ENCODE results near the gene PCSK5. TPM values are rescaled to one million over a fixed set of nuclear protein-coding genes. Genes with fewer than 3 reads are reported as not detected.
A peak's percentile ranks its signal among the peaks of the same experiment; 100 is the strongest.

The PCSK5 gene
- total and polyA plus RNA-seq, 2 donors (not counting 3 experiments of a cell fraction or from before 2014, with no cell fraction given), result 2.6 to 4.8 TPM

DNA sequence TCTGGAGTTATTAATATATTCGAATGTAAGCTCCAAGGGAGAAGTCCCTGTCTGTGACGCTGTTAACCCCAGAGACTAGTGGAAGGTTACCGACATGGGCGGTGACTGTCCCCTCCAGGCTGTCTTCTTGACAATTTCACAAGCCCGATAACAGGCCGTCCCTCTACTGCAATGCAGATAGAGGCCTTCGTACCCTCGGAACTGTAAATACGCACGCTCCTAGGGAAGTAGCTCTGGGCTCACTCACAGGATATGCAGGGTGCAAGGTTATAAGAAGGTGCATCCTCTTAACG is 504.4 kb downstream of the PCSK5 start:
- no peaks in the 10 kb centered on the region for H3K9me1 ChIP-seq (replicated peaks; ENCODE audit: control insufficient read depth, extremely low read depth, insufficient read depth, low read length)
- no peaks in the 10 kb centered on the region for H3K36me3 ChIP-seq (ENCODE audit: control insufficient read depth in 2 of 2, extremely low read depth in 1 of 2, insufficient read depth in 2 of 2, low read length in 2 of 2)
- peak overlapping the region; percentile 98 for H3K9ac ChIP-seq (replicated peaks; ENCODE audit: extremely low read depth, insufficient read depth, low read length)
- peak overlapping the region; percentile 49 to 87 (median 77) for H3K4me3 ChIP-seq (replicated peaks in 1 of 3; ENCODE audit: insufficient read depth in 1 of 3, low read depth in 1 of 3, low read length in 3 of 3)
- TF ChIP-seq, protein P1, sequence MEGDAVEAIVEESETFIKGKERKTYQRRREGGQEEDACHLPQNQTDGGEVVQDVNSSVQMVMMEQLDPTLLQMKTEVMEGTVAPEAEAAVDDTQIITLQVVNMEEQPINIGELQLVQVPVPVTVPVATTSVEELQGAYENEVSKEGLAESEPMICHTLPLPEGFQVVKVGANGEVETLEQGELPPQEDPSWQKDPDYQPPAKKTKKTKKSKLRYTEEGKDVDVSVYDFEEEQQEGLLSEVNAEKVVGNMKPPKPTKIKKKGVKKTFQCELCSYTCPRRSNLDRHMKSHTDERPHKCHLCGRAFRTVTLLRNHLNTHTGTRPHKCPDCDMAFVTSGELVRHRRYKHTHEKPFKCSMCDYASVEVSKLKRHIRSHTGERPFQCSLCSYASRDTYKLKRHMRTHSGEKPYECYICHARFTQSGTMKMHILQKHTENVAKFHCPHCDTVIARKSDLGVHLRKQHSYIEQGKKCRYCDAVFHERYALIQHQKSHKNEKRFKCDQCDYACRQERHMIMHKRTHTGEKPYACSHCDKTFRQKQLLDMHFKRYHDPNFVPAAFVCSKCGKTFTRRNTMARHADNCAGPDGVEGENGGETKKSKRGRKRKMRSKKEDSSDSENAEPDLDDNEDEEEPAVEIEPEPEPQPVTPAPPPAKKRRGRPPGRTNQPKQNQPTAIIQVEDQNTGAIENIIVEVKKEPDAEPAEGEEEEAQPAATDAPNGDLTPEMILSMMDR (IDR thresholded peaks at IDR 0.05; ENCODE audit: extremely low read depth in 1 of 2, insufficient read depth in 1 of 2, low read depth in 1 of 2, low read length in 2 of 2), result no peak
- TF ChIP-seq GATA2 (IDR thresholded peaks at IDR 0.05; ENCODE audit: insufficient read depth, insufficient read length, low read depth, low read length) (no peak), FOS (IDR thresholded peaks at IDR 0.05; ENCODE audit: borderline replicate concordance, insufficient read depth, low read length) (no peak), POLR2AphosphoS5 (IDR thresholded peaks at IDR 0.05; ENCODE audit: insufficient read depth, low read depth, low read length) (no peak), JUN (IDR thresholded peaks at IDR 0.05; ENCODE audit: borderline replicate concordance, insufficient read depth, insufficient read length, low read depth) (no peak), POLR2A (IDR thresholded peaks at IDR 0.05; ENCODE audit: low read depth, low read length) (no peak), EZH2 (IDR thresholded peaks at IDR 0.05; ENCODE audit: borderline replicate concordance, low read depth, low read length, severe bottlenecking) (no peak), MYC (IDR thresholded peaks at IDR 0.05; ENCODE audit: low read depth, low read length) (no peak)
- TF ChIP-seq, protein P2, sequence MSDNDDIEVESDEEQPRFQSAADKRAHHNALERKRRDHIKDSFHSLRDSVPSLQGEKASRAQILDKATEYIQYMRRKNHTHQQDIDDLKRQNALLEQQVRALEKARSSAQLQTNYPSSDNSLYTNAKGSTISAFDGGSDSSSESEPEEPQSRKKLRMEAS (IDR thresholded peaks at IDR 0.05; ENCODE audit: insufficient read depth, insufficient read length), result no peak
- POLR2A ChIA-PET, result interaction anchor here (0.6 to 1.9 kb wide), 4 partner anchors 12 to 504 kb away, joined by 3 to 5 read pairs (median 4); partner anchors contain the start of gene PCSK5
- peak overlapping the region; percentile 80 for H3K4me2 ChIP-seq (ENCODE audit: insufficient read depth, low read length)
- CTCF ChIA-PET, result interaction anchor here (0.6 to 2.6 kb wide), 27 partner anchors 10 to 772 kb away, joined by 3 to 17 read pairs (median 5); partner anchors contain the start of gene GCNT1
- H3K9me3 ChIP-seq (replicated peaks; ENCODE audit: control insufficient read depth, insufficient read depth, low read length), result no peaks in the 10 kb centered on the region
- BruUV-seq (replicated peaks), result no TSS peak
- H3K27me3 ChIP-seq (ENCODE audit: control insufficient read depth in 2 of 2, insufficient read depth in 2 of 2, low read length in 2 of 2), result no peaks in the 10 kb centered on the region
- dilution Hi-C loops (cut with MboI; ENCODE audit: extremely low pct_ligation_motif_present, low sequenced_read_pairs), result no loop called here
- FAIRE-seq (no peak), DNase-seq (ENCODE audit: low read depth, low spot score) (no peak)
- intact Hi-C loops (cut with micrococcal nuclease), result loop anchor here (1.0 to 5.0 kb wide), 9 partner anchors 20 to 762 kb away; partner anchors contain the start of genes GCNT1 and PCSK5
- peaks cover 25% of the 10 kb centered on the region for H3K79me2 ChIP-seq (ENCODE audit: control insufficient read depth, insufficient read depth, low read length)
- peak overlapping the region; percentile 95 for H3K27ac ChIP-seq (ENCODE audit: insufficient read depth, low read depth, low read length)
- peaks cover 23% of the 10 kb centered on the region for H3K4me1 ChIP-seq (ENCODE audit: control insufficient read depth, extremely low read depth, insufficient read depth, low read length)
- H2AFZ ChIP-seq (ENCODE audit: low read depth, low read length), result peak overlapping the region; percentile 90
- H4K20me1 ChIP-seq (replicated peaks; ENCODE audit: control insufficient read depth, extremely low read depth, insufficient read depth, low read length), result no peaks in the 10 kb centered on the region
